ENCODE results near the gene TBC1D2.
A peak's percentile ranks its signal among the peaks of the same experiment; 100 is the strongest.

The TBC1D2 gene

DNA sequence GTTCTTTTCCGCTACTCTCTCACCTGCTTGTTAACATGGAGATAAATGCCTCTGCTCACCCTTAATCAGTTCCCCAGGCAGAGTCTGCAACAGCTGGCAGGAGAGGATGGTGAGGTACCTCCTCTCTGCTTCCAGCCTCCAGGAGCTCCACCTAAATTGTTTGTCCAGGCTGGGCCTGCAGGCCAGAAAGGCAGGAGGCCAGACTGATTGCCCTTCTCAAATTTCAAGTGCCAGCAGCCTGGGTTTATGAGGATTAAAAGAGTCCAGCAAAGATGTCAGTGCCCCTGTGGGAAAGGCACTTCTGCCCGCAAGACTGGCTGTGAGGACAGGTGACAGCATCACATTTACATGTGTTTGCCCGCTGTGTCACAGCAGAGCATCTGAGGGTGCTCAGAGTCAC is 82.8 kb downstream of the TBC1D2 start (continued):
- TF ChIP-seq, protein P1, sequence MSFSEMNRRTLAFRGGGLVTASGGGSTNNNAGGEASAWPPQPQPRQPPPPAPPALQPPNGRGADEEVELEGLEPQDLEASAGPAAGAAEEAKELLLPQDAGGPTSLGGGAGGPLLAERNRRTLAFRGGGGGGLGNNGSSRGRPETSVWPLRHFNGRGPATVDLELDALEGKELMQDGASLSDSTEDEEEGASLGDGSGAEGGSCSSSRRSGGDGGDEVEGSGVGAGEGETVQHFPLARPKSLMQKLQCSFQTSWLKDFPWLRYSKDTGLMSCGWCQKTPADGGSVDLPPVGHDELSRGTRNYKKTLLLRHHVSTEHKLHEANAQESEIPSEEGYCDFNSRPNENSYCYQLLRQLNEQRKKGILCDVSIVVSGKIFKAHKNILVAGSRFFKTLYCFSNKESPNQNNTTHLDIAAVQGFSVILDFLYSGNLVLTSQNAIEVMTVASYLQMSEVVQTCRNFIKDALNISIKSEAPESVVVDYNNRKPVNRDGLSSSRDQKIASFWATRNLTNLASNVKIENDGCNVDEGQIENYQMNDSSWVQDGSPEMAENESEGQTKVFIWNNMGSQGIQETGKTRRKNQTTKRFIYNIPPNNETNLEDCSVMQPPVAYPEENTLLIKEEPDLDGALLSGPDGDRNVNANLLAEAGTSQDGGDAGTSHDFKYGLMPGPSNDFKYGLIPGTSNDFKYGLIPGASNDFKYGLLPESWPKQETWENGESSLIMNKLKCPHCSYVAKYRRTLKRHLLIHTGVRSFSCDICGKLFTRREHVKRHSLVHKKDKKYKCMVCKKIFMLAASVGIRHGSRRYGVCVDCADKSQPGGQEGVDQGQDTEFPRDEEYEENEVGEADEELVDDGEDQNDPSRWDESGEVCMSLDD (tag by site-specific recombination; IDR thresholded peaks at IDR 0.05), result no peak
- TF ChIP-seq ZNF660 (tag by site-specific recombination; IDR thresholded peaks at IDR 0.05) (peak; percentile 96), ZBTB7A (tag by site-specific recombination; IDR thresholded peaks at IDR 0.05; ENCODE audit: low read depth) (no peak), ZNF433 (tag by site-specific recombination; IDR thresholded peaks at IDR 0.05; ENCODE audit: low read depth) (no peak), ZFP3 (tag by site-specific recombination; IDR thresholded peaks at IDR 0.05; ENCODE audit: low read depth) (no peak), YY1 (tag by site-specific recombination; IDR thresholded peaks at IDR 0.05) (no peak), ZNF501 (tag by site-specific recombination; IDR thresholded peaks at IDR 0.05) (no peak), ZNF140 (tag by site-specific recombination; IDR thresholded peaks at IDR 0.05) (no peak)
- TF ChIP-seq, protein P2, sequence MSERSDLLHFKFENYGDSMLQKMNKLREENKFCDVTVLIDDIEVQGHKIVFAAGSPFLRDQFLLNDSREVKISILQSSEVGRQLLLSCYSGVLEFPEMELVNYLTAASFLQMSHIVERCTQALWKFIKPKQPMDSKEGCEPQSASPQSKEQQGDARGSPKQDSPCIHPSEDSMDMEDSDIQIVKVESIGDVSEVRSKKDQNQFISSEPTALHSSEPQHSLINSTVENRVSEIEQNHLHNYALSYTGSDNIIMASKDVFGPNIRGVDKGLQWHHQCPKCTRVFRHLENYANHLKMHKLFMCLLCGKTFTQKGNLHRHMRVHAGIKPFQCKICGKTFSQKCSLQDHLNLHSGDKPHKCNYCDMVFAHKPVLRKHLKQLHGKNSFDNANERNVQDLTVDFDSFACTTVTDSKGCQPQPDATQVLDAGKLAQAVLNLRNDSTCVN (tag by site-specific recombination; optimal IDR thresholded peaks at IDR 0.05), result no peak
- TF ChIP-seq, protein P3, sequence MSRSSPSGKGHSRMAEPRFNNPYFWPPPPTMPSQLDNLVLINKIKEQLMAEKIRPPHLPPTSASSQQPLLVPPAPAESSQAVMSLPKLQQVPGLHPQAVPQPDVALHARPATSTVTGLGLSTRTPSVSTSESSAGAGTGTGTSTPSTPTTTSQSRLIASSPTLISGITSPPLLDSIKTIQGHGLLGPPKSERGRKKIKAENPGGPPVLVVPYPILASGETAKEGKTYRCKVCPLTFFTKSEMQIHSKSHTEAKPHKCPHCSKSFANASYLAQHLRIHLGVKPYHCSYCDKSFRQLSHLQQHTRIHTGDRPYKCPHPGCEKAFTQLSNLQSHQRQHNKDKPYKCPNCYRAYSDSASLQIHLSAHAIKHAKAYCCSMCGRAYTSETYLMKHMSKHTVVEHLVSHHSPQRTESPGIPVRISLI (tag by site-specific recombination; IDR thresholded peaks at IDR 0.05), result no peak
- TF ChIP-seq, protein P4, sequence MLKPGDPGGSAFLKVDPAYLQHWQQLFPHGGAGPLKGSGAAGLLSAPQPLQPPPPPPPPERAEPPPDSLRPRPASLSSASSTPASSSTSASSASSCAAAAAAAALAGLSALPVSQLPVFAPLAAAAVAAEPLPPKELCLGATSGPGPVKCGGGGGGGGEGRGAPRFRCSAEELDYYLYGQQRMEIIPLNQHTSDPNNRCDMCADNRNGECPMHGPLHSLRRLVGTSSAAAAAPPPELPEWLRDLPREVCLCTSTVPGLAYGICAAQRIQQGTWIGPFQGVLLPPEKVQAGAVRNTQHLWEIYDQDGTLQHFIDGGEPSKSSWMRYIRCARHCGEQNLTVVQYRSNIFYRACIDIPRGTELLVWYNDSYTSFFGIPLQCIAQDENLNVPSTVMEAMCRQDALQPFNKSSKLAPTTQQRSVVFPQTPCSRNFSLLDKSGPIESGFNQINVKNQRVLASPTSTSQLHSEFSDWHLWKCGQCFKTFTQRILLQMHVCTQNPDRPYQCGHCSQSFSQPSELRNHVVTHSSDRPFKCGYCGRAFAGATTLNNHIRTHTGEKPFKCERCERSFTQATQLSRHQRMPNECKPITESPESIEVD (tag by site-specific recombination; IDR thresholded peaks at IDR 0.05), result no peak
- TF ChIP-seq, protein P5, sequence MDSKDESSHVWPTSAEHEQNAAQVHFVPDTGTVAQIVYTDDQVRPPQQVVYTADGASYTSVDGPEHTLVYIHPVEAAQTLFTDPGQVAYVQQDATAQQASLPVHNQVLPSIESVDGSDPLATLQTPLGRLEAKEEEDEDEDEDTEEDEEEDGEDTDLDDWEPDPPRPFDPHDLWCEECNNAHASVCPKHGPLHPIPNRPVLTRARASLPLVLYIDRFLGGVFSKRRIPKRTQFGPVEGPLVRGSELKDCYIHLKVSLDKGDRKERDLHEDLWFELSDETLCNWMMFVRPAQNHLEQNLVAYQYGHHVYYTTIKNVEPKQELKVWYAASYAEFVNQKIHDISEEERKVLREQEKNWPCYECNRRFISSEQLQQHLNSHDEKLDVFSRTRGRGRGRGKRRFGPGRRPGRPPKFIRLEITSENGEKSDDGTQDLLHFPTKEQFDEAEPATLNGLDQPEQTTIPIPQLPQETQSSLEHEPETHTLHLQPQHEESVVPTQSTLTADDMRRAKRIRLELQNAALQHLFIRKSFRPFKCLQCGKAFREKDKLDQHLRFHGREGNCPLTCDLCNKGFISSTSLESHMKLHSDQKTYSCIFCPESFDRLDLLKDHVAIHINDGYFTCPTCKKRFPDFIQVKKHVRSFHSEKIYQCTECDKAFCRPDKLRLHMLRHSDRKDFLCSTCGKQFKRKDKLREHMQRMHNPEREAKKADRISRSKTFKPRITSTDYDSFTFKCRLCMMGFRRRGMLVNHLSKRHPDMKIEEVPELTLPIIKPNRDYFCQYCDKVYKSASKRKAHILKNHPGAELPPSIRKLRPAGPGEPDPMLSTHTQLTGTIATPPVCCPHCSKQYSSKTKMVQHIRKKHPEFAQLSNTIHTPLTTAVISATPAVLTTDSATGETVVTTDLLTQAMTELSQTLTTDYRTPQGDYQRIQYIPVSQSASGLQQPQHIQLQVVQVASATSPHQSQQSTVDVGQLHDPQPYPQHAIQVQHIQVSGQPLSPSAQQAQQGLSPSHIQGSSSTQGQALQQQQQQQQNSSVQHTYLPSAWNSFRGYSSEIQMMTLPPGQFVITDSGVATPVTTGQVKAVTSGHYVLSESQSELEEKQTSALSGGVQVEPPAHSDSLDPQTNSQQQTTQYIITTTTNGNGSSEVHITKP (tag by site-specific recombination; IDR thresholded peaks at IDR 0.05), result 0 out of 2 replicates have a peak, but pooled peaks have one; percentile 23

DNA sequence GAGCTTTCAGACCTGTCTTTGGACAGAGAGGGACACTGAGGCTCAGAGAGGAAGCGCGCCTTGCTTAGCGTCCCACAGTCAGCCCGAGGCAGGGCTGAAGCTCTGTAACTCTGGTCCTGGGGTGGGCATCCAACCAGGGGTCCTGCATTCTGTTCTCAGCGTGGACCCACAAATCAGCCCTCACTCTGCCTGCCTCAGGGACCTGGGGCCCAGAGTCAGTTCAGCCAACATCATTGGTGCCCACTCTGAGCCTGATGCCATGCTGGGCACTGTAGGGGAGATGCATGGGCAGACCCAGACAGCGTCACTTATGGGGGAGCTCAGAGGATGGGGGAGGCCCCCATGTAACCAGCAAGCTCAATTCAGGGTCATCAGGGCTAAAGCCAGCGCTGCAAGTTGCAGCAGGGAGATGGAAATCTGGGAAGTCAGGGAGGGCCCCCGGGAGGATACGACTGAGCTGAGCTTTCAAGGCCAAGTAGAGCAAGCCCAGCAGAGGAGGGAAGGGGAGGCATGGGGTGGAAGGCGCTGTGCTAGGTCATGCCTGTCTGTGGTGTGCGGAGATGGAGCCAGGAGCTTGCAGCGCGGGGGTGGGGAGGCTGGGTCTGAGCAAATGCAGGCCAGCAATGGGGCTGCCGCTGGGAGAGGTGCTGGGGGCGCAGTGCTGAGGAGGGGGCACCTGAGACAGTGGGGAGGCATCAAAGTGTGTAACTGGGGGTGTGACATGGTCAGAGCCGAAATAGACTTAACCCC is 84.1 kb downstream of the TBC1D2 start:
- H3K36me3 ChIP-seq (ENCODE audit: control insufficient read depth in 2 of 2, insufficient read depth in 1 of 2, low read length in 2 of 2), result no peaks in the 10 kb centered on the region
- no peaks in the 10 kb centered on the region for H3K9me3 ChIP-seq (ENCODE audit: control insufficient read depth, insufficient read depth, low read depth, low read length)
- 0 out of 2 replicates have a peak, but pooled peaks have one; percentile 12 for TF ChIP-seq GLIS2 (tag by site-specific recombination; IDR thresholded peaks at IDR 0.05)
- TF ChIP-seq ZNF112 (tag by site-specific recombination; IDR thresholded peaks at IDR 0.05), result no peak
- TF ChIP-seq ZIC2 (tag by site-specific recombination; IDR thresholded peaks at IDR 0.05), result 0 out of 2 replicates have a peak, but pooled peaks have one; percentile 21
- no peak for TF ChIP-seq ZNF324 (tag by site-specific recombination; IDR thresholded peaks at IDR 0.05)
- ChIA-PET CTCF (interaction anchor here (0.7 to 2.2 kb wide), 5 partner anchors 33 to 804 kb away, joined by 3 to 10 read pairs (median 4); partner anchors contain the start of gene TRIM14), POLR2A (interaction anchor here (1.4 kb wide), 1 partner anchor 85 kb away, joined by 3 read pairs; the partner anchor contains the start of gene TBC1D2)
- H3K4me3 ChIP-seq (ENCODE audit: low read depth, low read length), result no peak overlapping the region
- peaks cover 6% of the 10 kb centered on the region; the same call in 1 of the 2 replicates for H3K4me1 ChIP-seq (ENCODE audit: control insufficient read depth, insufficient read depth, low read length)
- H3K27ac ChIP-seq (ENCODE audit: extremely low read depth, low read depth, low read length), result no peak overlapping the region
